Effector CD8-positive, alpha-beta T cell (primary cell): ENCODE measurements around the gene LDLR.
"Not testable (repeated sequence)": the region's sequence is repeated elsewhere in the genome, so short reads cannot be mapped to it uniquely, and the experiment has no call there.

Experiments used
- DNase-seq: peaks from one replicate; lab custom pipeline; 2025; lab: John Stamatoyannopoulos, UW

The LDLR gene

GRCh38 chr19:11106477-11106876, 17.2 kb downstream of the LDLR start:
- no peak for DNase-seq

DNA sequence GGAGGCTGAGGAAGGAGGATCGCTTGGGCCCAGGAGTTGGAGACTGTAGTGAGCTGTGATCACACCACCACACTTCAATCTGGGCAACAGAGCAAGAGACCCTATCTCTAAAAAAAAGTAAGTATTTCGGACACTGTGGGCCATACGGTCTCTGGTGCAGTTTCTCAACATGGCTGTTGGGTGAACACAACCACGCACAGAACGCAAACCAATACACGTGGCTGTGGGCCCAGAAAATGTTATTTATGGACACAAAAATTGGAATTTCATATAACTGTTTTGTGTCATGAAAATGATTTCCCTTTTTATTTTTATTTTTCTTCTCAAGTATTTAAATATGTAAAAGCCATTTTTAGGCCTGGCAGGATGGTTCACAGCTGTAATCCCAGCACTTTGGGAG, 19.5 kb downstream of the LDLR start:
- DNase-seq = no peak

- DNase-seq = no peak
Observed at GRCh38 chr19:11111117-11111770, 22.0 kb downstream of the LDLR start.

GRCh38 chr19:11111771-11112144, 22.5 kb downstream of the LDLR start:
- no peak for DNase-seq

GRCh38 chr19:11113140-11113708, 24.0 kb downstream of the LDLR start:
- DNase-seq = no peak

DNA sequence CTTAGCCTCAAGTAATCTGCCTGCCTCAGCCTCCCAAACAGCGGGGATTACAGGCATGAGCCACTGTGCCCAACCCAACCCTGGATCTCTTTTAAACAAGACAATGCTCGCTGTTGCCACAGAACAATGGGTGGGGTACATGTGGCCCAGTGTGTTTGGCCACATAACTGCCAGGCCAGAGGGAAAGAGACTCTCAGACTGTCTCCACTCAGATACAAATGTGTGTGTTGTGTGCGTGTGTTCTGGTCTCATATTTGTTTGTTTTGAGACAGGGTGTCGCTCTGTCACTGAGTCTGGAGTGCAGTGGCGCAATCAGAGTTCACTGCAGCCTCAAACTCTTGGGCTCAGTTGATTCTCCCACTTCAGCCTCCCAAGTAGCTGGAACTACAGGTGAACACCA, 25.8 kb downstream of the LDLR start:
- DNase-seq = no peak

GRCh38 chr19:11115895-11116446, 26.7 kb downstream of the LDLR start:
- no peak for DNase-seq

- no peak for DNase-seq
Observed at GRCh38 chr19:11116507-11116906, 27.2 kb downstream of the LDLR start.

DNA sequence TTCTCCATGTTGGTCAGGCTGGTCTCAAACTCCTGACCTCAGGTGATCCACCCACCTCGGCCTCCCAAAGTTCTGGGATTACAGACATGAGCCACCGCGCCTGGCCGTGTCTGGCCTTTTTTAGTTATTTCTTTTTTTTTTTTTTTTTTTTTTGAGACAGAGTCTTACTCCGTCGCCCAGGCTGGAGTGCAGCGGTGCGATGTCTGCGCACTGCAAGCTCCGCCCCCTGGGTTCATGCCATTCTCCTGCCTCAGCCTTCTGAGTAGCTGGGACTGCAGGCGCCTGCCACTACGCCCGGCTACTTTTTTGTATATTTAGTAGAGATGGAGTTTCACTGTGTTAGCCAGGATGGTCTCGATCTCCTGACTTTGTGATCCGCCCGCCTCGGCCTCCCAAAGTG, 32.7 kb downstream of the LDLR start:
- DNase-seq = not testable (repeated sequence)

- DNase-seq = no peak
Observed at GRCh38 chr19:11123114-11123513, 33.9 kb downstream of the LDLR start.

- not testable (repeated sequence) for DNase-seq
Observed at GRCh38 chr19:11124157-11124556, 34.9 kb downstream of the LDLR start.

- DNase-seq = peak; percentile 68
Observed at GRCh38 chr19:11125994-11126685, 36.9 kb downstream of the LDLR start.

DNA sequence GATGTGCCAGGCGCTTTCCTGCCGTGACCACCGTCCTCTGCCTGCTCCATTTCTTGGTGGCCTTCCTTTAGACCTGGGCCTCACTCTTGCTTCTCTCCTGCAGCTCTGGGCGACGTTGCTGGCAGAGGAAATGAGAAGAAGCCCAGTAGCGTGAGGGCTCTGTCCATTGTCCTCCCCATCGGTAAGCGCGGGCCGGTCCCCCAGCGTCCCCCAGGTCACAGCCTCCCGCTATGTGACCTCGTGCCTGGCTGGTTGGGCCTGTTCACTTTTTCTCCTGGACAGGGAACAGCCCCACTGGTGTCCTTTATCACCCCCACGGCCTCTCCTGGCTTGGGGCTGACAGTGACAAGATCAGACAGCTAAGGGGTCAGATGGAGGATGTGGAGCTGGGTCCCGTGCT, 38.6 kb downstream of the LDLR start:
- DNase-seq = no peak

GRCh38 chr19:11130824-11131455, 41.7 kb downstream of the LDLR start:
- peak; percentile 48 for DNase-seq

DNA sequence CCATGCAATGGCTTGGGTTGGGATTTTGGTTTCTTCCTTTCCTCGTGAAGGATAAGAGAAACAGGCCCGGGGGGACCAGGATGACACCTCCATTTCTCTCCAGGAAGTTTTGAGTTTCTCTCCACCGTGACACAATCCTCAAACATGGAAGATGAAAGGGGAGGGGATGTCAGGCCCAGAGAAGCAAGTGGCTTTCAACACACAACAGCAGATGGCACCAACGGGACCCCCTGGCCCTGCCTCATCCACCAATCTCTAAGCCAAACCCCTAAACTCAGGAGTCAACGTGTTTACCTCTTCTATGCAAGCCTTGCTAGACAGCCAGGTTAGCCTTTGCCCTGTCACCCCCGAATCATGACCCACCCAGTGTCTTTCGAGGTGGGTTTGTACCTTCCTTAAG, 42.2 kb downstream of the LDLR start:
- no peak for DNase-seq

DNA sequence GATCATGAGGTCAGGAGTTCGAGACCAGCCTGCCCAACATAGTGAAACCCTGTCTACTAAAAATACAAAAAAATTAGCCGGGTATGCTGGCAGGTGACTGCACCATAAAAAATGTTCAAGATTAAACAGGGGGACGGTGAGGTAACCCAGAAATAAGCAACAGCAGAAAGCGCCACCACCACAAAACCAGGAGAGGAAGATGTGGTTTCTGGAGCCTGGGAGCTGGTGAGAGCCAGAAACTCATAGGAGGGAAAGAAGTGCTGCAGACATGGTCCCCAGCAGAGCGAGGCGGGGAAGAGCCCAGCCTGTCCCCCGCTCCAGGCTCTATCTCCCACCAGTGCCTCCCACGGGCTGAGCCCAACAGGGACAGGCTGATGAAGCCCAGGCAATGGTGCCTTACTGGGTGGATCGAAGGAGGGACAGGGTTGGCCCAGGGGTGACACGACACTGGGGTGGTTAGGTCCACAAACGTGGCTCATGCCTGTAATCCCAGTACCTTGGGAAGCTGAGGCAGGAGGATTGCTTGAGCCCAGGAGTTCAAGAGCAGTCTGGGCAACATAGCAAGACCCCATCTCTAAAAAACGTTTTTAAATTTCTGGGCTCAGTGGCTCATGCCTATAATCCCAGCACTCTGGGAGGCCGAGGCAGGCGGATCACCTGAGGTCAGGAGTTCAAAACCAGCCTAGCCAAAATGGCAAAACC, 47.3 kb downstream of the LDLR start:
- DNase-seq = no peak

- peak; percentile 36 for DNase-seq
Observed at GRCh38 chr19:11137542-11138384, 48.5 kb downstream of the LDLR start.

- DNase-seq = no peak
Observed at GRCh38 chr19:11138601-11139300, 49.5 kb downstream of the LDLR start.

- DNase-seq = not testable (repeated sequence)
Observed at GRCh38 chr19:11140023-11140538, 50.8 kb downstream of the LDLR start.

DNA sequence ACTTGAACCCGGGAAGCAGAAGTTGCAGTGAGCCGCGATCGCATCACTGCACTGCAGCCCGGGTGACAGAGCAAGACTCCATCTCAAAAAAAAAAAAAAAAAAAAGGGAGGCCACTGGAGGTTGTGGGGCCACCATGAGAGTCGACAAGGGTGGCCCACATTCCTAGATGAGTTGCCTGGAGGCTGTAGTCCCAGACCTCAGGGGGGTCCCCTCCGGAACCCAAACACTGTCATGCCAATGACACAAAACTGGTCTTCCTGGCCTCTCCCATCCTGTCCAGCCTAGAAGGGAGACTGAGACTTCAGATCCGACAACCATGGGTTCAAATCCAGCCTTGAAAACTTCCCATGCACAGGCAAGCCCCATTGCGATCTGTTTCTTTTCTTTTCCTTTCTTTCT, 51.6 kb downstream of the LDLR start:
- DNase-seq = no peak
